ENCODE data around the gene ACSF3.

Gene ACSF3

DNA sequence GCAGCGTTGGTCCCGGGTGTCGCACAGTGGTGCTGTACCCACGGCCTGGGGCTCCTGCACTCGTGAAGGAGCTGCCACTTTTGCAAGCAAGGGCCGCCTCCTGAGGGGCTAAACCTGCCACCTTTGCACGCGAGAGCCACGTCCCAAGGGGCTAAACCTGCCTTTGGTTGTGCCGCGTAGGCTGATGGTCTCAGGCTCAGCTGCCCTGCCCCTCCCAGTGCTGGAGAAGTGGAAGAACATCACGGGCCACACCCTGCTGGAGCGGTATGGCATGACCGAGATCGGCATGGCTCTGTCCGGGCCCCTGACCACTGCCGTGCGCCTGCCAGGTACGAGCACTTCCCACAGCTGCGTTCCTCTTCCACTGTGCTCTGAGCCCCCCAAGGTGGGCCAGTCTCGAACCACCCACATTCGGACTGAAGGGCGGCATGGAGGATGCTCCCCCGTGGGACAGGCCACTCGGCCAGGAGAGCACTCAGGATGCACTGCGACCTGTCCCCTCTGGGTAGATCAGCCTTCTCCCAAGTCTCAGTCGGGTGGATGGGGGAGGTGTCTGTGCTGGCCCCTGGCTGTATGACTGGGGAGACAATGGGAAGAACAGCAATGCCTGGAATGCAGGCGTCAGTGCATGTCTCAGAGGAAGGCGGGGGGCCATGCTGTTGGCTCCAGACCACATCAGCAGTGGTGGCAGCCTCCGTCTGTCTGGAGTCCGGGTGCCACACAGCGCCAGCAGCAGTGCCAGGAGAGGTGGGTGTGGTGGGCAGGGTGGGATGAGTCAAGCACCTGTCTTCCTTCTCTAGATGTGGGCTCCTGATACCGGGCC, 20.7 kb downstream of the ACSF3 start:
- DNase-seq: no peak

GRCh38 chr16:89115216-89115861, 21.7 kb downstream of the ACSF3 start:
- no peak for DNase-seq

GRCh38 chr16:89116341-89117226, 22.9 kb downstream of the ACSF3 start:
- no peak for DNase-seq

DNA sequence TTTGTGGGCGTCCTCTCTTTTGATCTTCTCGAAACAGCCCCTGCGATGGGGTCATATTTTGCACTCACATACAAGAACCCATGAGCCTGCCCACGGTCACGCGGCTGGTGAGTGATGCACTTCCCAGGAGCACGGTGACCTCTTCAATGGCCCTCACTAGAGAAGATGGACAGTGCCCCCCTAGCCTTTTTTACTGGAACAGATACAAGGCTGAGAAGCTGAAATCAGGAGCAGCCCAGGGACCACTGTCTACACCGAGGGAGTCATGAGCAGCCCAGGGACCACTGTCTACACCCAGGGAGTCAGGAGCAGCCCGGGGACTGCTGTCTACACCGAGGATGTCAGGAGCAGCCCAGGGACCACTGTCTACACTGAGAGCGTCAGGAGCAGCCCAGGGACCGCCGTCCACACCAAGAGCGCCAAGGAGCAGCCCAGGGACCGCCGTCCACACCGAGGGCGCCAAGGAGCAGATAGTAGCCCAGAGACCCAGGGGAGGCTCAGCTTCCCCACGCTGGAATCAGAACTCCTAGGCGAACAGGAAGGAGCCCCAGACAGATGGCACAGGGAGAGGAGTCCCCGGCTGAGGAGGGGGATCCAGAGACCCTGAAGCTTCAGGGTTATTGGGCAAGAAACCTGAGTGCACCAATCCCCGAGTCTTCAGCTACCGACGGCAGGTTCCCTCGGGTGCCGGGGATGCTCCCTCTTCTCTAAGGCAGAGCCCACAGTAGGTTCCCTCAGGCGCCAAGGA, 23.7 kb downstream of the ACSF3 start:
- no peak for DNase-seq

DNA sequence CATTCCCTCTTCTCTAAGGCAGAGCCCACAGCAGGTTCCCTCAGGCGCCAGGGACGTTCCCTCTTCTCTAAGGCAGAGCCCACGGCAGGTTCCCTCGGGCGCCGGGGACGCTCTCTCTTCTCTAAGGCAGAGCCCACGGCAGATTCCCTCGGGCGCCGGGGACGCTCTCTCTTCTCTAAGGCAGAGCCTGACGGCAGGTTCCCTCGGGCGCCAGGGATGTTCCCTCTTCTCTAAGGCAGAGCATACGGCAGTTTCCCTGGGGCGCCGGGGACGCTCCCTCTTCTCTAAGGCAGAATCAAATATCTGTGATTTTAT, 24.3 kb downstream of the ACSF3 start:
- DNase-seq: no peak

DNA sequence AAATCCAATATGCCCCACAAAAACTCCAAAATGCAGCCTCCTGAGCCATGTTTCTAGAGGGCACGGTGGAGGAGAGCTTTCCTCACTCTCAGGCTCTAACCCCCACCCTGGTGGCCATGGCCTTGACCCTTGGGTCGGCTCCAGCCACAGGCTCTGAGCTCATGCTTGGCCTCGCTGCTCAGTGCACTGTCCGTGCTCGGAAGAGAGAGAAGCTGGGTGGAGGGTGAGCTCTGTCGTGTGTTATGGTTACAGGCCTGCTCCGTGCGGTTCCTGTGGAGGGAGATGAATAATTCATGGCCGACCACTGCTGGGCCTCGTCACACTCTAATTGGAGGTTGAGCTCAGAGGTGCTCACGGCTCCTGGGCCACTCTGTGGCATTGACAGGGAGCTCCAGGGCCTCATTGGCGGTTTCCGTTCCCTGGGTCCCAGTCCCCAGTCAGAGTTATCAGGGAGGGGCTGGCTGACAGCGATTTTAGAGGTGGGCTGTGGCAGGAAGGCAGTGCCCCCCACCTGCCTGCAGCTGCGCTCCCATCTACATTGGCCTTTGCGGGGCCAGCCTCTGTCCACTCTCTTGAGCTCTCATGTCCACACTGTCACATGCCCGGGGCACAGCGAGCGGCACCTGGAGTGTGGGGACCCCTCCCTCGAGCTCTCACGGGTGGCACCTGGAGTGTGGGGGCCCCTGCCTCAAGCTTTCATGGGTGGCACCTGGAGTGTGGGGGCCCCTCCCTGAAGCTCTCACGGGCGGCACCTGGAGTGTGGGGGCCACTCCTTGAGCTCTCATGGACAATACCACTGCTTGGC, 24.9 kb downstream of the ACSF3 start:
- no peak for DNase-seq

- DNase-seq: no peak
Observed at GRCh38 chr16:89119166-89119621, 25.5 kb downstream of the ACSF3 start.

- DNase-seq: no peak
Observed at GRCh38 chr16:89119661-89120141, 26.0 kb downstream of the ACSF3 start.

- DNase-seq: no peak
Observed at GRCh38 chr16:89120281-89120680, 26.6 kb downstream of the ACSF3 start.

GRCh38 chr16:89120921-89121351, 27.3 kb downstream of the ACSF3 start:
- DNase-seq: no peak

DNA sequence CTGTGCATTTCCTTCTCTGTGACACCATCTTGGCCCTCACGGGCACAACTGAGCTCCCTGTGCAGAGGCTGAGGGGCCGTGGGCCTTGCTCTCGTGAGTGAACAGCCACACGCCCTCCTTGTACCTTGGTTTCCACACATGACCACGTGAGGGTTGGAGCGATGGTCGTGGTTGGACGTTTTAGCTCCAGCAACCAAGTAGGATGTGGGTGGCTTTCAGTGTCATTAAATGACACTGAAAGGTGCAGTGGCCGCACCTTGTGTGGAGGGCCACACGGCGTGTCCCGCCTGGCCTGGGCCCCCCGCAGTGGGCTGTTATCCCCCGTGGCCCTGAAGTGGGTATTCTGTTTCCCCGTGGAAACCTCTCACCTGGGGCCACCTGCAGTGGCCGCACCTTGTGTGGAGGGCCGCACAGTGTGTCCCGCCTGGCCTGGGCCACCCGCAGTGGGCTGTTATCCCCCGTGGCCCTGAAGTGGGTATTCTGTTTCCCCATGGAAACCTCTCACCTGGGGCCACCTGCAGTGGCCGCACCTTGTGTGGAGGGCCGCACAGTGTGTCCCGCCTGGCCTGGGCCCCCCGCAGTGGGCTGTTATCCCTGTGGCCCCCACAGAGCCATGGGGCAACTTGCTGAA, 28.2 kb downstream of the ACSF3 start:
- DNase-seq: no peak

- no peak for DNase-seq
Observed at GRCh38 chr16:89122322-89122851, 28.7 kb downstream of the ACSF3 start.

- no peak for DNase-seq
Observed at GRCh38 chr16:89123001-89123830, 29.6 kb downstream of the ACSF3 start.

DNA sequence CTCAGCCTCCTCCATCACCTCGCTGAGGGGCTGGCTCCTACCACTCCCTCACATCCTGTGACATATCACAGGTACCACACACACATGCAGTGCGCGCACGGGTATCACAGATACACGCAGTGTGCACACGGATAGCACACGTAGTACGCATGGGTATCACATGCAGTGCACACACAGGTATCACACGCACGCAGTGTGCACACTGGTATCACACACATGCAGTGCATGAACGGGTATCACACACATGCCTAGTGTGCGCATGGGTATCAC, 30.1 kb downstream of the ACSF3 start:
- no peak for DNase-seq

DNA sequence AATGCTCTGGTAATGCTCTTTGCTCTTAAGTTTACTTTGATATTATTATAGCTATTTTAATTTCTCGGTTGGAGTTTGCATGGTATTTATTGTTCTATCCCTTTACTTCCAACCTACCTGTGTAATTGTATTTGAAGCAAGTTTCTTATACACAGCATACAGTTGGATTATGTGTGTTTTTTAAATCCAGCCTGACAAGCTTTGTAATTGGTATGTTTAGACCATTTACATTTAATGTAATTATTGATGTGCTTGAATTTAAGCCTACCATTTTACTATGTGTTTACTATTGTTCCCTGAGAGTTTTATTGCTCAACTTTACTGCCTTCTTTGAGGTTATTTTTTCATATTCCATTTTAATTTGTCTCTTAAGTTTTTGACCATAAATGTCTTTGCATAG, 35.7 kb downstream of the ACSF3 start:
- no peak for DNase-seq

- DNase-seq: no peak
Observed at GRCh38 chr16:89130448-89130847, 36.8 kb downstream of the ACSF3 start.

DNA sequence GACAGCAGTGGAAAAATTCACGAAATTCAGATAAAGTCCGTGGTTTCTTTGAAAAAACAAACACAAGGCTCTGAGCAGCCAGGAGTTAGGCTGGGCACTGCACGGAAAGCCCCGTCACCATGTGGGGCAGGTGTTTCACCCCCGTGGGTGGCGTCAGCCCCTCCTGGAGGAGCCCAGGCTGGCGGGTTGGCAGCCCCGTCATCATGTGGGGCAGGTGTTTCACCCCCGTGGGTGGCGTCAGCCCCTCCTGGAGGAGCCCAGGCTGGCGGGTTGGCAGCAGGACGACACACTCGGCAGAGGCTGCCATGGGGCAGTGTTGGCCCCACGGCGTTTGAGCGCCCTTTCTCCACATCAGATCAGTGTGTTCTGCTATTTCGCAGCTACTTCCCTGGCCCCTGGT, 38.1 kb downstream of the ACSF3 start:
- DNase-seq: no peak

DNA sequence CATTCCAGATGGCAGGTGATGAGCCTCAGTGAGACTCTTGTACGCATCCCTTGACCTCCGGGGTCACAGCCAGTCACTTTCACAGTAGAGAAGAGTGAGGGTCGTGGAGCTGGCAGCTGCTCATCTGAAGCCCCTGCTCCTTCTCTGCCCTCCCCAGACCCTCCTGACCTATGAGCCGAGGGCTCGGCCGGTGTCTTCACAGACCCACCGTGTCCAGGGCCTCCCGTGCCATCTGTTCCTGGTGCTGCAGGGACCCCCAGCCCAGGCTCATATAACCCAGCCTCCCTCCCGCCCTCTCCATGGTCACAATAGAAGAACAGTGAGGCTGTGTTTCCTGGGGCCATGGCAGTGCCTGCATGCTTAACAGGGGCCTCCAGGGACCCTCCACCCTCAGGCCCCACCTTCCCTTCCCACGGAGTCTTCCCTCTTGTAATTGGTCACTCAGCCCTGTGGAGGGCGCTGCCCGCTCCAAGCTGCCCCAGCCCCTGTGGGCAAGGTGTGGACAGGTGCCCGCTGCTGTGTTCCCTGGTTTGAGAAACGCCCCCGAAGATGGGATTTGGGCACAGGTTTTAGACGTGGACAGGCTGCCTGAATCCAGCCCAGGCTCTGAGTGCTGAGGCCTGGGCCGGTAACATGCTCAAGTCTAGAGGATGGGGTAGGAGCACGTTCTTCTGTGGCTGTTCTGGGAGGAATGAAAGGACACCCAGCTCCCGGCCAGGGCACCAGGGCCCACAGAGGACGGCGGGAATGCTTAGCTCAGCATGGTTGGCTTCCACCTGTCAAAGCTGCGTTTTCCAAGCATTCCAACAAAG, 38.7 kb downstream of the ACSF3 start:
- no peak for DNase-seq

DNA sequence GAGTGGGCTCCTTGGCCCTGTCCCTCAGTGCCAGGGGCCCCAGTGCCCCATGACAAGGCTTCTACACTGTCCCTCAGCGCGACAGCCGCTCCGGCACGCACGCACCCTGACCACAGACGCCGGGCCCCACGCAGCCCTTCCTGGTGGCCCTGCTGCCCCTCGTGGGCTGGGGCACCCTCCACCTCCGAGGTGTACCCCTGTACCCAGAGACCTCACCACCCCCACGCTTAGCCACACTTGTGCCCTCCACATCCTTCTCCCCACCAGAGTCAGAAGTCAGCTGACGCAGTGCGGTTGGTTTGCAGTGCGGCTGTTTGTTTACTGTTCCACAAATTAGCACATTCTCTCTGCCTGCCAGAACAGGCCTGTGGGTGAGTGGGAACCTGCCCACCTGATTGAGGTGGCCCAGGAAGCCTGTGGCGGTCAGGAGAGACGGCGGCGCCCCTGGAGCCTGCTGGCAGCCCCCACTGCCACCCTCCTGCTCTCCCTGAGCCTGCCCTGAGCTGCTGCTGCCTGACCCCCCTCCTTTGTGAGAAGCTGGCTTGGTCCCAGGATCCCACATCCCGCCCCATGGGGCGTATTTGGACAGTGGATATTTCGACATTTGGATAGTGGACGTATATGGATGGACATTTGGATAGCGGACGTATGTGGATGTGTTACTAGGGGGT, 39.9 kb downstream of the ACSF3 start:
- no peak for DNase-seq

Data from 8988T (cell line).